Measurements from ENCODE around the gene TMEM139.

TMEM139 gene

DNA sequence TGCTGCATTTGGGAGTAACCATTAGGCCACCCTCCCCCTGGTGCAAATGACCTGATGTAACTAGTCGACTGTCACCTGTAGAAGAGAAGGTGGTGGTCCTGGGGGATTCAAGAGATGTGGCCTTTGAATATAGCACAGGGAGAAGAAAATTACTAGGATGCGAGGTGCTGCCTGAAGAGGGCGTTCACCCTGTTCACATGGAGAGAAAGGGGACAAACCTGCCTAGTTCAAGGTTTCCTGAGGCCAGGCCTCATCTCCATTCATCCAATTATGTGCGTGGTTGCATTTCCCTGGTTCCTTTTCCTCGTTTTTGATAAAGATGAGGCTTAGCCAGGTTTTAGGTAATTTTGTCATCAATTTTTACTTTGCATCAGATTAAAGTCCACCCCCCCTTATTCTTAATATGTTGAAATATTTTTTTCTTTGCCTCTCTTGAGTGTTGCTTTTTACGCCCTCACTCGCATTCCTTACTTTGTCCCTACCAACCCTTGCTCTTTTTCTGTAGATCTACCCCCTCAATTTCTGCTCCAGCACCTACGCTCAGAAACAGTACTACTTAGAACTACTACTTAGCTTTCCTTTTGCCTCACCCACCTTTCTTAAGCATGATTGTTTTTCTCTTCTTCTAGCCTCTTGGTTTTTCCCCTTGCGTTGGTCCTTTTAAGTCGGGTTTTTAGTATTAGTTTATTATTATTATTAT, 44.9 kb downstream of the TMEM139 start:
- DNase-seq: no peak

DNA sequence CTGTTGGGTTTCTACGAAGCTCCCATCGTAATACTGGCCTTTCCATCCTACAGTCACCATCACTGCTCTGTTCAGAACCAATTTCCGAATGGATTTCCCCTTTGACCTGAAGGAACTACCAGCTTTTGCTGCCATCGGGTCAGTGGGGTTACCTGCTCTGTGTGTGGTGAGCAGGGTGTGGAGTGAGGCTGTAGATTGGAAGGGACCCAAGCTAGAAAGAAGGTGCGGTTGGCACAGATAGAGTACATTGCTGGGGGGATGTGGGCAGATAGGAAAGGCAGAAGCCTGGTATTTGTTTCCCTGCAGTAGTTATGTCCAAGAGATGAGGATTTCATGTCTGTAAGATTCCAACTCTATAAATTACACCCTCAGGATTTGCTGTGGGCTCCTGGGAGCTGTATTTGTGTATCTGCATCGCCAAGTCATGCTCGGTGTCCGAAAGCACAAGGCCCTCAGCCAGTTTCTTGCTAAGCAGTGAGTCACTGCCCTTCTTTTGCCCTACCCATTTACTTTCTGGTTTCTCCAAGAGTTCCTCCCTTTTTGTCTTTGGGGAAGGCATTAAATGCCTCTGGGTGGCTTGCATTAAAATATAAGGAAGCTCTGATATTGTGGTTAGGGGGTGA, 46.5 kb downstream of the TMEM139 start:
- no peak for DNase-seq

DNA sequence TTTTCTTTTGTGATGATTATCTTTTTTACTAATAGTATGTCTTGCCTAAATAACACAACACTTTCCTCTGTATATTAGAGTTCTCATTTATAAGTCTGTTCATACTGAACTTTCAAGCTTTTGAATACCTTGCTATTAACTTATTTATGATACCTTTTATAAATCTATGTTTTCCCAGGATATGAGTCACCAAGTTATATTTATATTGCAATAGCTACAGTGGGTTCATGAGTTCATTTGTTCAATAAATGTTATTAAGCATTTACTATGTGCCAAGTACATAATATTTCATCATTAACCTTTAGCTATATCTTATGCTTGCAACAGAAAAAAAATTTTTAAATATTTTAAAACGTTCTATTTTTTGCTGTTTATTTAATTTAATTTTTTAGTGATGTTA, 49.5 kb downstream of the TMEM139 start:
- DNase-seq: no peak

DNA sequence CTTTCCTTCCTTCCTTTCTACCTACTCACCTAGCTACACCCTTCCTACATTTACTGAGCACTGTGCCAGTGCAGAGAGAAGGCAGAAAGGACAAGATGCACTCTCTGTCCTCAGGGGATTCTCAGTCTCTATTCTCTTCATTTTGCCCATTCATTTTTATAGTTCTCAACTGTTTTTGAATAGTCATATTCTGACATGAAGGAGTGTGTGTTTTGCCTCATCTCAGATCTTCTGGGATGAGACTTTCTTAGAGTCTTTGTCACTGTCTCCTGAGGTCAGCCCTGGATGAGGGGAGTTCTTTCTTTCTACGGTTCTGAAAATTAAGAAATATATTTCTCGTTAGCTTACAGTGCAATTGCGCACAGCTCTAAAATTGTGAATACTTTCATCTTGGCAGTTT, 52.5 kb downstream of the TMEM139 start:
- DNase-seq: no peak

All from NCI-H1436 (cell line).